Pulmonary artery endothelial cell (primary cell): ENCODE data around the gene STXBP6. TPM values are rescaled to one million over a fixed set of nuclear protein-coding genes. Genes with fewer than 3 reads are reported as not detected.

Experiments used
- DNase-seq: peaks from one replicate; pipeline ENCODE4 v3.0.0-alpha.2; 2011; ENCODE audit warnings: low read depth, low spot score
- total RNA-seq: library from RNA; depleted of rRNA; stranded (reverse); fragments of >200 nt; gene quantifications from 2 replicates; pipeline ENCODE4 v1.2.3, GENCODE V29; 2014

STXBP6 gene
- total RNA-seq, 1 donor from 2014 or later, result not detected

DNA sequence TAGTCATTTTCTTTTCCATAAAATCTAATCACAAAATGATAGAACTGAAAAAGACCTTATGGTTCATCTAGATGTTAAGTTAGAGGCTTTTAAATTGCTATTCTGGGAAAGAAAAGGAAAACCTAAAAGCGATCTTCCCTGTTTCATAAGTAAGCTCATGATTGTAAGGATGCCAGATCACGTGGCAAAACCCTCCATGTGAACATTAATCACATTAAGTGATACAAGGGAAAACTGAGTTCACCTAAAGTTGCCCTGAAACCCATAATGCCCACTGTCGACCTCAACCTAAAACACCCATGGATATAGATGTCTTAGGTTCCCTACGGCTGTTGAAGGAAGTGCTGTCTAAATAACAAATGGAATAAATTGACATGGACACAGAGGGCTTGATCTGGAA is 3.0 kb upstream of the STXBP6 start:
- no peak for DNase-seq

DNA sequence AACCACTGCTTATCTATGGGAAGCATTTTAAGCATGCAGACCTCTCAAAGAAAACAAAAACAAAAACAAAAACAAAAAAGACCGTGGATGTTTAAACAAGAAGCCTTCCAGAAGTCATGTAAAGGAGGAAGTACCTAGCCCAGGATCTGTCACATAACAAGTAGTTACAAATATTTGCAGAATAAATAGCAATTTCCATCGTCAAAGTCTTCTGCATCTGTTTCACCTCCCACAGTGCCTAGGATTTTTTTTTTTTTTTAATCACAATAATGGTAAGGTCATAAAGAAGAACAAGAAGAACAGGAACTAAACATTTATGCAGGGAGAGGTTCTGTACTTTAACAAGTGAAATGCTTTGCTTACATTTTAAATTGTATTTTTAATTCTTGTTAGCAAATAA is 2.4 kb upstream of the STXBP6 start:
- no peak for DNase-seq

DNA sequence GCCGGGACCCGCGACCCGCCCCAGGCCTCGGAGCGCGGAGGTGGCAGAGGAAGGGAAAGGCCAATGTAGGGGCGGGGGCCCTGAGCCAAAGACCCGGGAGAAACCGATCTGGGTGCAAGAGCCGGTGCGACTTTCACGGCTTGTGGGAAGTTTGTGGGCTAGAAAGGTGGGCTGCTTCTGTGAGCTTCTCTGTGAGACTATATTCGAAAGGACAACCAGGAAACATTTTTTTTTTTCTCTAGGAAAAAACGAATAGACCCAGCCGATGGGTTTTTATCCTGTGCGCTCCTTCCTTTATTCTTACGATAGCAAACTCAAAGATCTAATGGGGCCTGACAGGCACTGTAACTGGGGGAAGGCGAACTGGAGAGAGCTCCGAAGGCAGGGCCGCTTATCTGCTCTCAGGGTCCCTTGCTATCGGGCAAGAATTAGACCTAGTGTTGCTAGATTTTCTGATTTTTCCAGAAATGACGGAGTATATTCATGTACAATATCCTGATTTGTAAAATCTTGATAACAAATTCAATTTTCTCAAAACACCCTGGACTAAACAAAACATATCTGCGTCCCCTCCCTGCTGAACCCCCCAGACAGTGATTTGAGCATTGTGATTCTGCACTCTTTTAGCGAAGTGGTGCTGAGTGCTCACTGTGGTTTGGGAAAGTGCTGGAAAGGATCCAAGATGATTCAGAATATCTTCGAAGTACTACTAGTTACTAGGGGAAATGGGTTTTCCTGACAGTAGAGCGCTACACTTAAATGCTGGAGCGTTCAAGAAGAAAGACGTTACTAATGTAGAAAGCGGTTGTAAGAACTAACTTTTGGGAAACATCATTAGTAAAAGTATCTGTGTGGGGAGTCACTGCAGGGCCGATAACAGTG is 563 bp upstream of the STXBP6 start:
- DNase-seq, result no peak

DNA sequence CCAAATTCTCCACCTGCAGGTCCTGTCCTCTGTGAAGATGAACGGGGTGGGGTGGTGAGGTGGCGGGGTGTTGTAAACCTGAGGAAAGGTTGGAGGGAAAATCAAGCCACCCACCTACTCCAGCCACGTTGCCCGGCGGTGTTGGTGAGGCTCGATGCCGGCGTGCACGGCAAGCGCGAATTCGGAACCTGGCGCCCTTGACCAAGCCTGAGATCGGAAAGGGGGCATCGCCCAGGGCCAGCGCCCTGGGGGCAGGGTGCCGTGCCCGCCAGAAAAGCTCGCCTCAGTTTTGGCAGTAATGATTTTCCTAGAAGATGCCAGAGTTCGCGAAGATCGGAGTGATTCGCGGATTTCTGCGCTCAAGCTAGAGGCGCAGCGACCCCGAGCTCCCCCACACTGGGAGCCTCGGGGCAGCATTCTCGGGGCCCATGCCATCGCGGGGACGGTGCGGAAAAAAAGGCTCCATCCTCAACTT is 817 bp downstream of the STXBP6 start:
- DNase-seq, result no peak

DNA sequence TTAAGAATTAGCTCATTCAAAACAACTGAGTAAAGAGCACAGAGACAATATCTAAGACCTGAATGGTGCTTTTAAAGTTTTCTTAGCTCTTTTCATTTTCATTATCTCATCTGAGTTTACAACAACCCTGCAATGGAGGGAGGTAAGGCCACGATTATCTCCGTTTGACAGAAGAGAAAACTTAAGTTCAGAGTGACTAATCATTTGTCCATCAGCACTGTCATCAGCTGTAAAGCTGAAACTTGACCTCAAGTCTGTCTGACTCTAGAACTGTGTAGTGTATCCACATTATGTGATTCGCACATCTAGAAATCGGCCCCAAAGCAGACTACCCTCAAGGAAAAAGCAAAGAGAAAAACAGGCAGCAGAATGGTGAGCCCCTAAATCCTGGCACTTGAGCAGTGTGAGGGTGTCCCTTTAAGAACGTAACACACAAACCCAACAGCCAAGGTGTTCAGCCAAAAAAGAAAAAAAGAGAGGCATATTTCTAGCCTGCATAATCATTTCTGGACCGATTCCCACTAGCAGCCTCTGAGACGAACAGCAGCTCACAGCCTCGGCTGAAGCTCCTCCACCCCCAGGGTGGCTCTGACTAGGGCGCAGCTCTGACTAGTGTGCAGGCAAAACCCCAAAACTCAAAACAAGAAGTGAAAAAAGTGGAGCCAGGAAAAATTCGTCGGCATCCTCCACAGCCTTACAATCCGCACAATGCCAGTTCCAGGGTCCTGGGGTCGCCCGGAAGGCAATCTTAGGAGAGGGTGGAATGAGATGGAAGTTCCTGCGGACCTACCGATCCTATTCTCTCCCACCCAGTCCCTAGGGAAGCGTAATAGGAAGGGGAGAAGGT is 1.6 kb downstream of the STXBP6 start:
- no peak for DNase-seq

DNA sequence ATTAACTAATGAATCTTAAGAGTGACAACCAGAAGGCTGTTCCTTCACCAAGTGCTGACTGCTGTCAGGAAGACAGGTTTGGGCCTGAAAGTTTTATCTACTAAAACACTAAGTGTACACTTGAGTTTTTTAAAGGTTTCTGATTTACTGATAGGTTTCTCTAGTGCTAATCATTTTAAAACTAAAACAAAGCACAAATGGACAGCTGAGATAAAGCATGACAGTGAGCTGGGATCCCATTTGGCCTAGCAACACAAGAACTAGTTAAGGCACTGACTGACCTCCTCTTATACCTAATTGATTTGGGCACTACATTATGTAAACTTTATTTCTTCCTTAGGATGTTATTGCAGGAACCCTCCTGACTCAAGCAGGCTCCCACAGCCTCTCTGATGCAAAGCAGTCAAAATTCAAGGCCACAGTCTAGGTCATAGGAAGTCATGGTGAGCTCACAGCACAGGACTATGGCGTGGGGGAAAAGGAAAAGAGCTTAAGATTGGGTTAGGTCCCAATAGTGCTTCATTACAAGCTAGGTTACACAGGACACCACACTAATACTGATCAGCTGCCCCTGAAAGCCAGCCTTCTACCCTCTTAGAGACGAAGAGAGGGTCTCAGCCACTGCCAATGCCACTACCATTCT is 3.5 kb downstream of the STXBP6 start:
- no peak for DNase-seq

DNA sequence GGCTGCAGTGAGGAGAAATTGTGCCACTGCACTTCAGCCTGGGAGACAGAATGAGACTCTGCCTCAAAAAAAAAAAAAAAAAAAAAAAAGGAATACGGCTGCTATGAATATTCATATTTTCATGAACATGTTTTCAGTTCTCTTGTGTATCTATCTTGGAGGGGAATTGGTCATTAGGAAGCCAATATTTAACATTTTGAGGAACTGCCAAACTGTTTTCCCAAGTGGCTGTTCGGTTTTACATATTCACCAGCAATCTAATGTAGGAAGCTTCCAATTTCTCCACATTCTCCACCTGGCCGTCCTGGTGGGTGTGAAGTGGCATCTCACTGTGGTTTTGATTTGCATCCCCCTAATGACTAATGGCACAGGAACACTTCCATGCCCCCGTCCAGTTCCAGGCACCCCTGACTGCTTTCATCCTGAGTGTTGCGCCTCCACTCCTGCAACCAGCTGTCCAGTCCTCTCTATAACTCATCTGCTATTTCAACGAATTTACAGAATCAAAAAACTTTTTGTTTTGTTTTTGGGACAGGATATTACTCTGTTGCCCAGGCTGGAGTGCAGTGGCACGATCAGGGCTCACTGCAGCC is 5.7 kb downstream of the STXBP6 start:
- no peak for DNase-seq

DNA sequence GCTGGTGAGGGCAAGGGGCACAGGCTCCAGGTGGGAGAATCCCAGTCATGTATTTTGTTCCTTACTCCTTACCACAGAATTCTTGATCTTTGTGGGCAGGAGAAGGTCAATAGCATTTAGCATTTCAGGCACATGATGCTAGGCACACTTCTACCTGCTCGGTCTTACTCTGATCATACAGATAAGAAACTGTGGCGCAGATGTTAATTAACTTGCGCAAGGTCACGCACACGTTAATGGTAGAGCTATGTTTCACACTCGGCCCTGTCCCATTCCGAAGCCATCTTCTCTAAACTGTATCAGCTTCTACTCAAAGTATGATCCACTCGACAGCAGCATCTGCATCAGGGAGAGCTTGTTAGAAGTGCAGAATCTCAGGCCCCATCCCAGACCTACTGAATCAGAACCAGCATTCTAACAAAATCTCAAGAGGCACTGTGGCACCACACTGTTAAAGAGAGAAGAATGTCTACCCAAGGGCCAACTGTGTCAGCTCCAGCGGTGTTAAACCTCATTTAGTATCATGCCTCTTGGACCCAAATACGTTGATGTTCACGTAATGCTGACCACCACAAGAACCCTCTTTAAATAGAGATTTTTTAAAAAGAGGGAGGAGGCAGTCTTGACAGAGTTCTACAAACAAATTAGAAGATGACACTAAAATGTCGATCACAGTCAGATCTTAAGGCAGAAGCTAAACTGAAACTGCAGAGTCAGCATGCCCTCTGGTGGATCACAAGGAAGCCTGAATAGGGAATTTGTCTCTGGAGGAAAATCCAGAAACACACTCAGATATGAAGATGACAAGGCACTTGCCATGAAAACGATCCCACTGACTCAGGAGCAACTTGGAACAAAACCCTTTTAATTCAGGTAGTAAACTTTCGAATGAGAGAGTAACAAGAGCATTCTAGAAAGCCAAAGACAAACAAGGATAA is 7.3 kb downstream of the STXBP6 start:
- no peak for DNase-seq

DNA sequence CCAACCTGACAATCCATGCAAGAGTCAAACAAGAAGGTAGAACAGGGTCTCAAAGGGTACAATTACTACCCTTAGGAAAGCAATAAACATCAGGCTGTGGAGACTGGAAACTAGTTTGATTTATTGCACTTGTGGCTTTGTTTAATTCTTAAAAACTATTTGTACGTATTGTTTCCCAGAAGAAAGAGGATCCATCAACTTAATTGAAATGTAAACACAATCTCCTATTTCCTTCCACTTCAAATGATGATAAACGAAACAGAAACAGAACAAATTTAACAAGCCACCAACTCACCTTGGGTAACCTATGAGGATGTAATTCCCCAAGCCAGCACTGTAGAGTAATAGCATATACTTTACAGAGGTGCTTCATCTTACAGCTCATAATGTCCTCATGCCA is 8.0 kb downstream of the STXBP6 start:
- no peak for DNase-seq

DNA sequence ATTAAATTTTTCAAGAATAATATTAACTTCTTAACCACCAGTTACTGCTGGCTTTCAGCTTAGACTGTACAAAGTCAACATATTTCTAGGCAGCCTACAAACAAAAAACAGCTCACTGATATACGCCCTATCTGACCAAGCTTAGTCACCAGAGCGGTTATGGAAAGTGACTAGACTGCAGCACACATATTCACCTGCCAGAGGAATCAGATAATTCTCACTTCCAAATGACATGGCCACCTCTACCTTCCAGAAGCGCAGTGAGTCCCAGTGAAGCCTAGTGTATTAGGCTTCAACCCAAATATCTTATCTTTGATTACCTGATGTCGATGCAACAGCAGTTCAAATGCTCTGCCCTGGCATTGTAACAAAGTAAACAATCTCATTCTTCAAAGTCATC is 8.5 kb downstream of the STXBP6 start:
- DNase-seq, result no peak

DNA sequence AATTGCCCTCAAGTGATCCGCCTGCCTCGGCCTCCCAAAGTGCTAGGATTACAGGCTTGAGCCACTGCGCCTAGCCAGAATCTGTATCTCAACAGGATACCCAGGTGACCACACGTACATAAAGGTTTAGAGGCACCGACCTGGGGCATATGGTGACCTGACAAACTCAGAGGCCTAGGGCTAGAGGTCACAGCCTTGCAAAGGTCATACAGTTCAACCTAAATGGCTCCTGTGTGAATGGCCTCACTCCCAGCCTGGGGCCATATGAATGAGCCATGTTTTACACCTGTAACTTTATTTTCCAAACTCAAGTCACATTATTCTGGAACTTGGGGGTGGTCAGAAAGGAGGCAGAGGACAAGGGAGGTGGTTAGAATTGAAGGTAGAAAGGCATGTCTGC is 10.0 kb downstream of the STXBP6 start:
- no peak for DNase-seq

DNA sequence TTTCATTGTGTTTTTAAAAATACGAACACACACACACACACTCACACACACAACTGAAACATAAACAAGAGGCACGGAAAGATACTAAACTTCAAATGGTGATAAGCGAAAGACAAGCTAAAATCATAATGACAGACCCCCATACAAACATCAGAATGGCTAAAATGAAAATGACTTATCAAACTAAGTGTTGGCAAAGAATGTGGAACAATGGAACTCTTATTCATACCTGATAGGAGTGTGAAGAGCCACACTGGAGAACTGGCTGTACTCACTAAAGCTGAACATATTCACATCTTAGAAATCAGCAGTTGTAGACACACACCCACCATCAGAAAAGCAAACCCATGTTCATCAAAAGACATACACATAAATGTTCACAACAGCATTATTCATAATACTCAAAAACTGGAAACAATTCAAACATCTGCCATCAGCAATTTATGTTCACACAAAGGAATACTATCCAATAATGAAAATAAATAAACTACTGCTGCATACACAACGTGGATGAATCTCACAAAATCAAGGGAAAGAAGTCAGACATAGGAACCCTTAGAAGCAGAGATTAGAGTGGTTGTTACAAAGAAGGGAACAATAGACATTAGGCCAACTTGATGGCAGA is 11.8 kb downstream of the STXBP6 start:
- no peak for DNase-seq

DNA sequence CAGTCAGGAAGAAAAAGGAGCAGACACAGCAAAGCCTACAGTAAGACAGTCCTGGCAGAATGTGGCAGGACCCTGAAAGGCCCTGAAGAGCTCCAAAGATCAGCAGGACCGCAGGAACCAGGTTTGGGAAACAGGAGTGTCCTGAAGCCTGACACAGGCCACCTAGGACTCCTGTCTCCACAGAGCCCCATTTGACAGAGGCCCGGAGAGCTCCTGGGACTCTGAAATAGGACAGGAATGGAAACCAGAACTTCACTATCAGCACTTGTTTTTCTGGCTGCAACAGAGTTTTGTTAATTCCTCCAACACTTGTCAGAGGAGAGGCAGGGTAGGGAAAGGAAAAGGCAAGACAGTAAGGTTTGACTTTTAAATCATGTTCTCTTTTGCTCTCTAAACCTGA is 12.9 kb downstream of the STXBP6 start:
- DNase-seq, result no peak

DNA sequence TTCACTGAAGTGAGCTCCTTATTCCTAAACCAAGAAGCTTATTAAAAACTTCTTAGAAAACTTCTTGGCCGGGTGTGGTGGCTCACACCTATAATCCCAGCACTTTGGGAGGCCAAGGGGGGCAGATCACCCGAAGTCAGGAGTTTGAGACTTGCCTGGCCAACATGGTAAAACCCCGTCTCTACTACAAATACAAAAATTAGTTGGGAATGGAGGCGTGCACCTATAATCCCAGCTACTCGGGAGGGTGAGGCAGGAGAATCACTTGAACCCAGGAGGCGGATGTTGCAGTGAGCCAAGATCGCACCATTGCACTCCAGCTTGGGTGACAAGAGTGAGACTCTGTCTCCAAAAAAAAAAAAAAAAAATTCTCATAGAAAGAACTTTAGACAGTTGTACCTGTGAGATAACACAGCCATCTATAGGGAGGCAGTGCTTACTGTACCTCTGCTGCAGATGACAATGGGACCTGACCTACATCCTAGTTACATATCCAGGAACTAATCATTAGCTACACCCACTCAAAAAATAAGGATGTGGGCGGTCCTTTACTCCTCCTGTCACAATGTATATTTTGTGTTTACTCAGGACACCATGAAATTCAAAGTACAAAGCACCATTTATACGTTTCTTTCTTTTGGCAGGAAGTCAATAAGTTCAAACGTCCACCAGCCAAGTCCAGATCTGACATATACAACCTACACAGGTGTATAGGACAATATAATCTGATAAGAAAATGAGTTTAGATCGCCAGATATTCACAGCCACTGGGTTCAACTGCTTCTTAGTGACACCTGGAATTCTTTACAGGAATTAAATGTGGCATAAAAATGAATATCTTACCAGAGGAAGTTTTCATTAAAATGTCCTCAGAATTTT is 14.9 kb downstream of the STXBP6 start:
- DNase-seq, result no peak

DNA sequence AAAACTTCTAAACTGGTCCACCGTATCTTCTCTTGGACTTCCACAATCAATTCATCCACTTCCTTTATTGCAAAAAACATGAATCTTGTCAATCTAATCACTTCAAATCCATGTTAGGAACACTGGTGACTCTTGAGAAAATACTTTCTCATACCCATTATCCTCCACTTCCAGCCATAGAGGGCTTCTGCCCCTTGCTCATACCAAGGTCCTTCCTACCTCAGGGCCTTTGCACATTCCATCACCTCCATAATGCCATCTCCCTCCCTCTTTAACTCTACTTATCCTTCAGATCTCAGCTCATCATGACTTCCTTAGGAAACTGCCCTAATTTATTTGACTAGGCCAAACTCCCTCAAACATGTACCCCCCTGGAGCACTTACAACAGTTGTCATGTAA is 16.6 kb downstream of the STXBP6 start:
- no peak for DNase-seq

DNA sequence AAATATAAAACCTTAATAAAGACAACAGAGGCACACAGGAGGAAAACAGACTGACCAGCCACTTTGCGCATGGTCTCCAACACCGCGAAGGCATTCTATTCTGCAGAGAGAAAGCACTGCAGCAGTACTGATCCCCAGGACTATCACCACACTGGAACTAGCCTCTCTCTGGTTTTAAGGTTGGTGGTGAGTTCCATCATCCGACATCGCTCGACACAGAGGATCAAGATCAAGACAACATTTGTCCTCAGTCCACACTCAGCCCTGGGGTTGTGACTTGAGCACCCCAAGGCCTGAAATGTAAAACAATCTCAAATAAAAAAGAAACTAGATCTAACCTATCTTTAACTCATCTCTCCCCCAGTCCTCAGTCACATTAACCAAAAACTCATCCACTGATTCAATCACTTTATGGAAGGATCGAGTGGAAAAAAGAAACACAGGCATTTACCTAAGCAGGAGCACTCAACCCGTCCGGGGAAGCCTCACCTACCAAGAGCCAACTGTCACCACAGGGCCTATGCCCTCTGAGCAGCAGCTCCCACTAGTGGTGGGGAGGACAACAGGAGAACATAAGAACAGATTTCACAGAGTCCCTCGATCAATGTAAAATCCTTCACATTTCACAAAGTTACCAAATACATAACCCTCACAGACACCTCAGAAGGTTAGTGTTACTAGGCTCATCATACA is 17.7 kb downstream of the STXBP6 start:
- no peak for DNase-seq

DNA sequence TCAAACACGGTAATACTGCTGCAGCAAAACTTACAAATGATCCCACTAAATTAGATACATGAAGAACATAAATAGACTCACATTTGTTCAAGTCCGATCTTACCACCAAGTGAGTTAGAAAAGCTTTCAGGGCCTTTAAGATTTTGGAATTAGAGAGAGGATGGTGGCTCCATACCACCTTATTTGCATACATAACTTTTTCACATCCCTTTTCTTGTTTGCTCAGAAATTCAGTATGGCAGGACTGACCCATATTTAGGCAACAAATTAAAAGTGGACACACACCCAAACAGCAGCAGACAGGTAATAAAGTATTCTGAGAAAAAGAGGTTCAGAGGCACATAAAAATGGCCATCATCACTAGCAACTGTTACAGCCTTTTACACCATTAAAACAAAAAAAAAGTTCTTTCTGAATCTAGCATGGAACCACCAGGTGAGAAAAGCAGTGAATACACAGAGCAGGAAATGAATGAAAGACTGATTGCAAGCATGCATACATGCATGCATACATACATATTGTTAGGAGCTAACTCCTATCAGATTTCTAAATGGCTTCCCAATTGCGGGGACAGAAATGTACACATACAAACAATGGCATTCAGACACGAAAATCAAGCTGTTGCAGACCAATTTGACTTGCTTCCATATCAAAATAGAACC is 23.3 kb downstream of the STXBP6 start:
- no peak for DNase-seq

DNA sequence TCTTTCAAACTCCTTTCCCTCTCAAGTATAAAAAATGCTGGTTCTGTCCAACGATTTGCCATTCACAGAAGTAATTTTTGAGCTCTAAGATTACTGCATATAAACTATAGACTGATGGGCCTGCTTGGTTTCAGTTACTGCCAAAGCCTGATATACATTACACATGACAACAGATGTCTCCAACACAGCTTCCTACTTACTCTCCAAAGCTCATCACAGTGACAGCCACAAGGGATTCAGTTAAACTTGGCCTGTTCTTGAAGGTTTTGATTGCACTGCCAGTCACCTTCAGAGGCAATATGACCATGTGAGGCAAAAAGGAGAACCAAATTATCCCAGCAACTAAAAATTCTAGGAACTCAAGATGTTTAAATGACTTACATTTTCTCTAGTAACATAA is 30.1 kb downstream of the STXBP6 start:
- DNase-seq, result no peak
